ENCODE results near the gene SLC22A1.
A peak's percentile ranks its signal among the peaks of the same experiment; 100 is the strongest.
"Not testable (repeated sequence)": the region's sequence is repeated elsewhere in the genome, so short reads cannot be mapped to it uniquely, and the experiment has no call there.

The SLC22A1 gene

GRCh38 chr6:160092176-160092575 is 29.4 kb upstream of the SLC22A1 start:
- DNase-seq (ENCODE audit: low read depth); H3K4me3 ChIP-seq (ENCODE audit: low read depth, low read length): not testable (repeated sequence)

GRCh38 chr6:160092602-160093001 is 29.0 kb upstream of the SLC22A1 start:
- no peak overlapping the region for H3K4me3 ChIP-seq (ENCODE audit: low read depth, low read length)
- DNase-seq (ENCODE audit: low read depth): no peak

DNA sequence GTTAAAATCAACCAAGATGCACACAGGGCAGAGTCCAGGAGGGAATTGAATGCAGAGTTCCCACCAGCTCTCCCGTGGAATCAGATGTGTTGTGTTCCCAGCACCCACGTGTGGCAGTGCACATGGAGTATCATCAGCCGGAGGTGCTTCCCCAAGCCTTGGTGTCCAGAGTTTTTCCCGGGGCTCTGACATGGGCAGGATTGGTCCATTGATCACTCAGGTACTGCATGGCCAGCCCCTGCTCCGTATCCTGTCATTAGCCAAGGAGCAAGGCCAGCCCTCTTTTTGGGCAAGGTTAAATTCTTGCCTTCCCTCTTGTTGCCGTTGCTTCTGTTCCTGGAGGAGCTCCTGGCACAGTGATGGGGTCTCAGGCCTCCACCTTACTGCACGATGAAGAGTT is 28.6 kb upstream of the SLC22A1 start:
- no peak for DNase-seq (ENCODE audit: low read depth)
- no peak overlapping the region for H3K4me3 ChIP-seq (ENCODE audit: low read depth, low read length)

- no peak for DNase-seq (ENCODE audit: low read depth)
- no peak overlapping the region for H3K4me3 ChIP-seq (ENCODE audit: low read depth, low read length)
These were observed 27.7 kb upstream of the SLC22A1 start for GRCh38 chr6:160093946-160094345.

DNA sequence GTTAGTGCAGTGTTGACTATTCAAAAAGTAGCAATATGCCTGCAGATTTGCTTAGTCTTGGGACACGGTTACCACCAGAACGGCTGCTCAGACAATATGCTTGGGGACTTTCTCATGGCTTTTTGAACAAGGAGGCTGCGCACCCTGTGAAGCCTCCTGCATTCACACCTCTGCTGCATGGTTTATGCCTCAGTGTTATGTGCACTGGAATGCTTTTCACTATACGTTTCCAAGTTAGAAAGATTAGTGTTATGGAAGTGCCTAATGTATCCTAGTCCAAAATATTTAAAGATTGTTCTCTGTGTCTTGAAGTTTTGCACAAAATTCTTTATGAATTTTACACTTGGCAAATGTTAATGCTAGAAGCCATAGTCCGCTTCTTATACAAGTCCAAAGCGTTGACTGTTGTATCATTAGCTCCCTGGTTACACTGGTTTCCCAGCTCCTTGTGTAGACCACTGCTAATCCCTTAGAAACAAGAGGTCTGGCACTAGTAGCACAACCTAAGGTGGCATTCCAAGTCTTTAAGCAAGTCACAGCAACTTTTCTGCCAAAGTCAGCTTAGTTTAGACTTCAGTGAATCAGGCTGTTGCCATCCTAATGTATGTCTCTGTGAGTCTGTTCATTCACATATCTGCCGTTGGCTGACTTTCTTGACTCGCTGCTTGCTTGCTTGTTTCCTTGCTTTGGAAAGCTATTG is 26.3 kb upstream of the SLC22A1 start:
- H3K4me3 ChIP-seq (ENCODE audit: low read depth, low read length): no peak overlapping the region
- no peak for DNase-seq (ENCODE audit: low read depth)

DNA sequence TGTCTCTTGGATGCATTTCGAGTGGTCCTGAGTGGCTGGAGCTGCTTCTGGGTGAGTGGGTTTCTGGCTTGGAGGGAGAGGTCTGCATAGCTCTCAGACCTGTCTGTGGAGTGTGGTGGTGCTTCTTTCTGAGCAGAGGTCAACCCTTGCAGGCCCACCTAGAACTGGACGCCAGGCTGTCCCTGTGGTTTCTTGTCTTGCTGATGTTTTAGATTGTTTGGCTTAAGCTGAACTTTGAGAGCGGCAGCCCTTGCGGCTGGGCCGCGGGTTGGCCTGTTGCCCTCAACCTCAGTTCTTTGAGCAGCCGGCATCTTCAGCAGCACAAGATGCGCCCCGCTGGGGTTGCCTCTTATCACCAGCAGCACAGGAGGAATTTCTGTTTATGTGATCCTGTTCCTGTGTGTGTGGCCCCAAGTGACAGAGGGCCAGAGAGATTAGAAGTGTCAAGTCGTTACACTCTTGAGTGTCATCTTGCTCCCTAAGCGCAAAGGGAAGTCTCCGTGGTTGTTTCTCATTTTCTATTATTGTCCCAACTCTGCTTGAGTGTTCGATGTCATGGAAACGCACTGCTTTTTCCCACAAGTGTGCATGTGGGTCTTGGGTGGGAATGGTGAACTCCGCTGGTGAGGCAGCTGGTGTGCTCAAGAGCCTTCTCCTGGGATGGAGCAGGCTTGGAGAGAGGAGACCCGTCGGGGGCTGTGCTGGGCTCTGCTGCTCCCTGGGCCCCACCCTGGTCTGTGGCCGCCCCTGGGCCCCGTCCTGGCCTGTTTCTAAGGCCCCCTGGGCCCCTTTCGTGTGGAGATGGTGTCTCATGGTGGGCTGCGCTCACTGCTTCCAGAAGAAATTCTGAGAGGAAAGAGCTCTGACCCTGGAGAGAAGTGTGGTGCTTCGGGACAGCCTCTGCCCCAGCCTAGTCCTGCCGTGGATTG is 20.1 kb upstream of the SLC22A1 start:
- no peak overlapping the region for H3K4me3 ChIP-seq (ENCODE audit: low read depth, low read length)
- no peak for DNase-seq (ENCODE audit: low read depth)

GRCh38 chr6:160102399-160102798 is 19.2 kb upstream of the SLC22A1 start:
- no peak for DNase-seq (ENCODE audit: low read depth)
- H3K4me3 ChIP-seq (ENCODE audit: low read depth, low read length): no peak overlapping the region

GRCh38 chr6:160102956-160103824 is 18.4 kb upstream of the SLC22A1 start:
- H3K4me3 ChIP-seq (ENCODE audit: low read depth, low read length): no peak overlapping the region
- no peak for DNase-seq (ENCODE audit: low read depth)

GRCh38 chr6:160103825-160104100 is 17.9 kb upstream of the SLC22A1 start:
- DNase-seq (ENCODE audit: low read depth): no peak
- H3K4me3 ChIP-seq (ENCODE audit: low read depth, low read length): no peak overlapping the region

DNA sequence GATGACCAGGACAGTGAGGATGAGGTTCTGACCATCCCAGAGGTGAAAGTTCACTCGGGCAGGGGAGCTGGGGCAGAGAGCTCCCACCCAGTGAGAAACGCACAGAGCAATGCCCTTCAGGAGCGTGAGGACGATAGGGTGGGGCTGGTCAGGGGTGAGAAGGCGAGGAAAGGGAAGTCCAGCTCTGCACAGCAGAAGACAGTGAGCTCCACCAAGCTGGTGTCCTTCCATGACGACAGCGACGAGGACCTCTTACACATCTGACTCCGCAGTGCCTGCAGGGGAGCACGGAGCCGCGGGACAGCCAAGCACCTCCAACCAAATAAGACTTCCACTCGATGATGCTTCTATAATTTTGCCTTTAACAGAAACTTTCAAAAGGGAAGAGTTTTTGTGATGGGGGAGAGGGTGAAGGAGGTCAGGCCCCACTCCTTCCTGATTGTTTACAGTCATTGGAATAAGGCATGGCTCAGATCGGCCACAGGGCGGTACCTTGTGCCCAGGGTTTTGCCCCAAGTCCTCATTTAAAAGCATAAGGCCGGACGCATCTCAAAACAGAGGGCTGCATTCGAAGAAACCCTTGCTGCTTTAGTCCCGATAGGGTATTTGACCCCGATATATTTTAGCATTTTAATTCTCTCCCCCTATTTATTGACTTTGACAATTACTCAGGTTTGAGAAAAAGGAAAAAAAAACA is 16.6 kb upstream of the SLC22A1 start:
- DNase-seq (ENCODE audit: low read depth): no peak
- H3K4me3 ChIP-seq (ENCODE audit: low read depth, low read length): no peak overlapping the region

- no peak overlapping the region for H3K4me3 ChIP-seq (ENCODE audit: low read depth, low read length)
- no peak for DNase-seq (ENCODE audit: low read depth)
These were observed 15.6 kb upstream of the SLC22A1 start for GRCh38 chr6:160106010-160106409.

- no peak overlapping the region for H3K4me3 ChIP-seq (ENCODE audit: low read depth, low read length)
- no peak for DNase-seq (ENCODE audit: low read depth)
These were observed 14.9 kb upstream of the SLC22A1 start for GRCh38 chr6:160106701-160107100.

DNA sequence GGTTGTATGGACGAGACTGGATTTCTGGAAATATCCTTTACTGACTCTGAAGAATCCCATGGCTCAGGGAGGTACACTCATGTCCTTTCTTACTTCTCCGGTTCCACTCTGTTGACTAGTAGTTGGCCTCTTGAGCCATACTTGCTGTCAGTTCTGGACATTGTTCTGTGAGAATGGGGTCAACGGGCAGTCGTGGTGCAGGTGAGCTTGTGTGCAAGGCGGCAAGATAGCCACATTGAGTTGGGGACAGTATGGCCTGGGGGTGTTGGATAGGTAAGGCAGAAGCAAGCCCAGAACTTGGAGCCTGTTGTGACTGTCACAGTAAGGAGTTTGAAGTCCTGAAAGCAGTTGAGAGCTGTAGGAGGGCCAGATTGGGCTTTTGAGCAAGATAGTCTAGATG is 13.5 kb upstream of the SLC22A1 start:
- H3K4me3 ChIP-seq (ENCODE audit: low read depth, low read length): no peak overlapping the region
- no peak for DNase-seq (ENCODE audit: low read depth)

DNA sequence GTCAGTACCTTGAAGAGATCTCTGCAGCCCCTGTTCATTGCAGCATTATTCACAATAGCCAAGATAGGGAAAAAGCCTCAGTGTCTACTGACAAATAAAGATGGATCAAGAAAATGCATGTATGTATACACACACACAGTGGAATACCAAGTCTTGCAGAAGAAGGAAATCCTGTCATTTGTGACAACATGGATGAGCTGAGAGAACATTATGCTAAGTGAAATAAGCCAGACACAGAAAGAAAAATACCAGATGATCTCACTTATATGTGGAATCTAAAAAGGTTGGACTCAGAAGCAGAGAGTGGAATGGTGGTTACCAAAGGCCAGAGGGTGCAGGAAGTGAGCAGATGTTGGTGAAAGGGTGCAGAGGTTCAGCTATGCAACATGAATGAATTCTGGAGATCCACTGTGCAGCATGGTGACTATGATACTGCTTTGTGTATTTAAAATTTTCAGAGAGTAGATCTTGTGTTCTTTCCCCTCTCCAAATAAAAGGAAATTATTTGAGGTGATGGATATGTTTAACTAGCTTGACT is 11.0 kb upstream of the SLC22A1 start:
- peak; percentile 9 for DNase-seq (ENCODE audit: low read depth)
- no peak overlapping the region for H3K4me3 ChIP-seq (ENCODE audit: low read depth, low read length)

DNA sequence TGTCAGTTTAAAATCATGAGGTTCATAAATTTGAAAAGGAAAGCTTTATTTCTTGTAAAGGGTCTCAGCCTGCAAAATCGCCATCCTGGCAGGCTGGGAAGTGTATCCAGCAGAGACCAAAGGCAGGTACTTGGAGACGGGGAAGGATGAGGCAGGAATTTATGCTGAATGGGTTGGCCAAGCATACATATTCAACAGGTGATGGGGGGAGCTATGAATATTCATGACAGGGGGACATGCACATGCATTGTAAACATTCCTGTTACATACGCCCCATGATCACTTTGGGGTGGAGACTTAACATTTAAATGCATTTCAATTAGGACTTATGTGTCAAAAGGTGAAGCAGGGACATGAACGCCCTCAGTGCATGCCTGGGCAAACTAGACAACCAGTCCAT is 9.8 kb upstream of the SLC22A1 start:
- no peak overlapping the region for H3K4me3 ChIP-seq (ENCODE audit: low read depth, low read length)
- DNase-seq (ENCODE audit: low read depth): no peak

DNA sequence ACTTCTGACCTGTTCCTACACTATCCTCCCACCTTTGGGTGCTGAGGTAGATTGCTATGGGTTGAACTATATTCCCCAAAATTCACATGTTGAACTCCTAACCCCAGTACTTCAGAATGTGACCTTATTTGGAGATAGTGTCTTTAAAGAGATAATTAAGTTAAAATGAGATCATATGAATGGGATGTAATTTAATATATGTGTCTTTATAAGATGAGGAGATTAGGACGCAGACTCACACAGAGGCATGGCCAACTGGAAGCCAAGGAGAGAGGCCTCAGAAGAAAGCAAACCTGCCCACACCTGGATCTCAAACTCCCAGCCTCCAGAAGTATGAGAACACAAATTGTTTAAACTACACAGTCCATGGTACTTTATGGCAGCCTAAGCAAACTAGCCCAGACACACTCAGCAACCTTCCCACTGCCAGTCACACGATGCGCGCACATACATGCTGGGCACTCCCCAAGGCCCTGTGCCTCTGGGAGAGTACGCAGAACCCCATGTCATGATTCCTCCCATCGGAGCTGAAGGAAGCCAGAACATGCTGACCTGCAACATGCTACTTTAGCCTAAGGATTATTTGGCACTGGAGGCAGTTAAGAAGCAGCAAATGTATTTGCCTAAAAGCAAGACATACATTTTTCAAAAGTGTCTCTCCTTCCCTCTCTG is 8.9 kb upstream of the SLC22A1 start:
- H3K4me3 ChIP-seq (ENCODE audit: low read depth, low read length): no peak overlapping the region
- DNase-seq (ENCODE audit: low read depth): no peak

- H3K4me3 ChIP-seq (ENCODE audit: low read depth, low read length); DNase-seq (ENCODE audit: low read depth): not testable (repeated sequence)
These were observed 7.1 kb upstream of the SLC22A1 start for GRCh38 chr6:160114536-160114935.

- DNase-seq (ENCODE audit: low read depth): no peak
- H3K4me3 ChIP-seq (ENCODE audit: low read depth, low read length): no peak overlapping the region
These were observed 6.2 kb upstream of the SLC22A1 start for GRCh38 chr6:160115421-160115820.

DNA sequence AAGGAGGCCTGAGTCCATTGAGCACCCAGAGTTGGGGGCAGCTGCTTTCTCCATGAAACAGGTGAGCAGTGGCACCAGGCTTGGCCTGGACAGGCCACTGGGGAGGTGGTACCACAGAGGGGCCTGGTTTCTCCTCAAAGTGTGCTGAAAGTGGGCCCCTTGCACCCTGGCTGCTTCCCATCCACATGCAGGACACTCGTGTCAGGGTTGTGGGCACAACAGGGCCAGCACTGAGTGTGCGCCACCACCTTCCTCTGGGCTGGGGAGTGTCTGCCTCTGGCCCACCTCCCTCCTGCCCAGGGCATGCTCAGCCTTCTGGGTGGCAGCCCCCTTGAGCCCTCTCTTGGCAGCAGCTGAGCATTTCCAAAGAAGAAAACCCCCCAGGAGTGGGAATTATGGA is 5.2 kb upstream of the SLC22A1 start:
- no peak overlapping the region for H3K4me3 ChIP-seq (ENCODE audit: low read depth, low read length)
- no peak for DNase-seq (ENCODE audit: low read depth)
